ENCODE data around the gene C6orf89.

C6orf89 gene, protein sequence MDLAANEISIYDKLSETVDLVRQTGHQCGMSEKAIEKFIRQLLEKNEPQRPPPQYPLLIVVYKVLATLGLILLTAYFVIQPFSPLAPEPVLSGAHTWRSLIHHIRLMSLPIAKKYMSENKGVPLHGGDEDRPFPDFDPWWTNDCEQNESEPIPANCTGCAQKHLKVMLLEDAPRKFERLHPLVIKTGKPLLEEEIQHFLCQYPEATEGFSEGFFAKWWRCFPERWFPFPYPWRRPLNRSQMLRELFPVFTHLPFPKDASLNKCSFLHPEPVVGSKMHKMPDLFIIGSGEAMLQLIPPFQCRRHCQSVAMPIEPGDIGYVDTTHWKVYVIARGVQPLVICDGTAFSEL

GRCh38 chr6:36885461-36886401 is at the start of gene C6orf89:
Gene C6orf89, plus strand, starts transcription at chr6:36885952. Its CDS starts 13,493 bp downstream, at chr6:36899445.
- peak within 1 kb of the TSS; percentile 95 to 98 (median 97) for H3K27ac Mint-ChIP-seq

GRCh38 chr6:36836111-36837021 is 49.4 kb upstream of the C6orf89 start:
- peaks cover 22% of the 10 kb centered on the region for H3K4me1 Mint-ChIP-seq
- H3K4me3 Mint-ChIP-seq, result no peak overlapping the region
- no peaks in the 10 kb centered on the region for H3K36me3 Mint-ChIP-seq (ENCODE audit: low read depth)
- TF ChIP-seq, protein P1, sequence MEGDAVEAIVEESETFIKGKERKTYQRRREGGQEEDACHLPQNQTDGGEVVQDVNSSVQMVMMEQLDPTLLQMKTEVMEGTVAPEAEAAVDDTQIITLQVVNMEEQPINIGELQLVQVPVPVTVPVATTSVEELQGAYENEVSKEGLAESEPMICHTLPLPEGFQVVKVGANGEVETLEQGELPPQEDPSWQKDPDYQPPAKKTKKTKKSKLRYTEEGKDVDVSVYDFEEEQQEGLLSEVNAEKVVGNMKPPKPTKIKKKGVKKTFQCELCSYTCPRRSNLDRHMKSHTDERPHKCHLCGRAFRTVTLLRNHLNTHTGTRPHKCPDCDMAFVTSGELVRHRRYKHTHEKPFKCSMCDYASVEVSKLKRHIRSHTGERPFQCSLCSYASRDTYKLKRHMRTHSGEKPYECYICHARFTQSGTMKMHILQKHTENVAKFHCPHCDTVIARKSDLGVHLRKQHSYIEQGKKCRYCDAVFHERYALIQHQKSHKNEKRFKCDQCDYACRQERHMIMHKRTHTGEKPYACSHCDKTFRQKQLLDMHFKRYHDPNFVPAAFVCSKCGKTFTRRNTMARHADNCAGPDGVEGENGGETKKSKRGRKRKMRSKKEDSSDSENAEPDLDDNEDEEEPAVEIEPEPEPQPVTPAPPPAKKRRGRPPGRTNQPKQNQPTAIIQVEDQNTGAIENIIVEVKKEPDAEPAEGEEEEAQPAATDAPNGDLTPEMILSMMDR (IDR thresholded peaks at IDR 0.05; ENCODE audit: unreplicated experiment in 3 of 3), result no peak
- peak overlapping the region in 1 of 3 experiments; percentile 14 for H3K27ac Mint-ChIP-seq
- no peaks in the 10 kb centered on the region for H3K9me3 Mint-ChIP-seq
- H3K27me3 Mint-ChIP-seq (ENCODE audit: low read depth), result peaks cover 42% of the 10 kb centered on the region

More at GRCh38 chr6:36885461-36886401, at the start of gene C6orf89:
- TF ChIP-seq, protein P1 (IDR thresholded peaks at IDR 0.05; ENCODE audit: unreplicated experiment in 3 of 3), result peak; percentile 82 to 89 (median 85)
- H3K4me3 Mint-ChIP-seq, result peak within 1 kb of the TSS; percentile 94 to 96 (median 95)
- no peaks in the 10 kb centered on the region for H3K27me3 Mint-ChIP-seq (ENCODE audit: low read depth)
- H3K36me3 Mint-ChIP-seq (ENCODE audit: low read depth), result no peaks in the 10 kb centered on the region
- H3K9me3 Mint-ChIP-seq, result no peaks in the 10 kb centered on the region
- peaks cover 23% of the 10 kb centered on the region for H3K4me1 Mint-ChIP-seq

- H3K36me3 Mint-ChIP-seq (ENCODE audit: low read depth), result no peaks in the 10 kb centered on the region
Measured at GRCh38 chr6:36837022-36837339, 48.8 kb upstream of the C6orf89 start.

DNA sequence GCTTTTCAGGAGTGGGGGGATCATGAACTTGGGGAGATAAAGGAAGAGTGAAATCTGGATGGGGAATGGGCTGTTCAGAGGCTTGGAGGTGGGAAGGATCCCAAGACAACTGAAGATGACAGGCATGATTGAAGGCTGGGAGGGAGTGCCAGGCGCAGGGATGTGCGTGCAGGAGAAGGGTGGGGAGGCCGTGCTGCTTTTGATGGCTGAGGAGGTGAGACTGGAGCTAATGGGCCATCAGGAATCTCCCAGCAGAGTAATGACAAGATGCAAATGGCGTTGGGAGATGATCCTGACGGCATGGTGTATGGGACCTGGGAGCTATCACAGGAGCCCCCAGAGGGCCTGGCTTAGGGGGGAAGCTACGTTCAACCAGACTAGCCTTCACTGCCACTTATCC is 48.1 kb upstream of the C6orf89 start:
- TF ChIP-seq, protein P1 (IDR thresholded peaks at IDR 0.05; ENCODE audit: unreplicated experiment in 3 of 3), result no peak
- peaks cover 42% of the 10 kb centered on the region for H3K27me3 Mint-ChIP-seq (ENCODE audit: low read depth)
- peaks cover 23% of the 10 kb centered on the region for H3K4me1 Mint-ChIP-seq
- H3K4me3 Mint-ChIP-seq, result peak overlapping the region; percentile 74 to 76 (median 76)
- no peaks in the 10 kb centered on the region for H3K36me3 Mint-ChIP-seq (ENCODE audit: low read depth)
- H3K27ac Mint-ChIP-seq, result no peak overlapping the region
- H3K9me3 Mint-ChIP-seq, result no peaks in the 10 kb centered on the region

More at GRCh38 chr6:36837022-36837339, 48.8 kb upstream of the C6orf89 start:
- Mint-ChIP-seq H3K4me1 (peaks cover 23% of the 10 kb centered on the region), H3K4me3 (no peak overlapping the region), H3K27ac (no peak overlapping the region), H3K9me3 (no peaks in the 10 kb centered on the region), H3K27me3 (ENCODE audit: low read depth) (peaks cover 42% of the 10 kb centered on the region)
- TF ChIP-seq, protein P1 (IDR thresholded peaks at IDR 0.05; ENCODE audit: unreplicated experiment in 3 of 3), result no peak

DNA sequence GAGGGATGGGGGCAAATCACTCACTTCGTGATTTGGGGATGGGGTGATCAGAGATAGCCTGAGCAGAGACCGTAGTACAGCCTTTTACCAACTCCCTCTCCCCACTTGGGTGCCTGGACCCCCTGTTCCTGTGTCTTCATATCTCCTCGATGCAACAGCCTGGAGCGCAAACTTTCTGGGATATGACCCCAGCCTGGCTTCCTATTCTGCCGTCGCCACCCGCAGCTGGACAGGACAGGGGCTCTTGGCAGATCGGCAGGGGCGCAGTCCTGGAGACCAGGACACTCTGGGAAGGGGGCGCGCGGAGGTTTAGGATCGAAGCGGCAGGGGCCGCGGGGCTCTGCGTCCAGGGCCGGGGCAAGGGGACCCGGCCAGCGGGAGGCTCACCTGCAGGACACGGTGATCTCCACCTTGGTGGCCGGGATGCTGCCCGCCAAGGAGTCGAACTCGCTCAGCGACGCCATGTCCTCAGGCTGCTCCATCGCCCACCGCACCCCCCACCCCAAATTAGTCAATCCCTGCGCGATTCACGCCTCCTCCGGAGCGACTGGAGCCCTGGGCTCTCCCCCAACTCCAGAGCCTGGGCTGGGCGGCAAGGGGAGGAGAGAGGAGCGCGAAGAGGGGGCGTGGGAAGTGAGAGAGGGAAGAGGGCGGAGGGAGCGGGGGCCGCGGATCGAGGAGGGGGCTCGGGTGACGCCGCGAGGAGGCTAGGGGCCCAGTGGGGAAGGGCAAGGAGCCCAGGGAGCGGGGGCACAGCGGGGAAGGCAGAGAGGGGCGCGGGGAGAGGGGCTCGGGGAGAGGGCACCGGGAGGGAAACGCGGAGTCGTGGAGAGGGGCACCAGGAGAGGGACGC is 46.6 kb upstream of the C6orf89 start, which contains the start of gene CPNE5:
CPNE5 (minus strand) TSS at position 549 of the 853 bp plus-strand sequence; CDS start at position 482, 67 bp downstream.
- peaks cover 29% of the 10 kb centered on the region for H3K4me1 Mint-ChIP-seq
- H3K27ac Mint-ChIP-seq, result no peak within 1 kb of the TSS
- H3K9me3 Mint-ChIP-seq, result no peaks in the 10 kb centered on the region
- TF ChIP-seq, protein P1 (IDR thresholded peaks at IDR 0.05; ENCODE audit: unreplicated experiment in 3 of 3), result no peak
- H3K27me3 Mint-ChIP-seq (ENCODE audit: low read depth), result peaks cover 42% of the 10 kb centered on the region
- H3K4me3 Mint-ChIP-seq, result peak within 1 kb of the TSS; percentile 74 to 84 (median 84)
- H3K36me3 Mint-ChIP-seq (ENCODE audit: low read depth), result no peaks in the 10 kb centered on the region

Measured in nephron (organoid).